COR-L47 (cell line): ENCODE measurements around the gene EGFL7.

Source experiments
- DNase-seq: peaks from one replicate; lab custom pipeline; 2025; lab: John Stamatoyannopoulos, UW

Gene EGFL7

DNA sequence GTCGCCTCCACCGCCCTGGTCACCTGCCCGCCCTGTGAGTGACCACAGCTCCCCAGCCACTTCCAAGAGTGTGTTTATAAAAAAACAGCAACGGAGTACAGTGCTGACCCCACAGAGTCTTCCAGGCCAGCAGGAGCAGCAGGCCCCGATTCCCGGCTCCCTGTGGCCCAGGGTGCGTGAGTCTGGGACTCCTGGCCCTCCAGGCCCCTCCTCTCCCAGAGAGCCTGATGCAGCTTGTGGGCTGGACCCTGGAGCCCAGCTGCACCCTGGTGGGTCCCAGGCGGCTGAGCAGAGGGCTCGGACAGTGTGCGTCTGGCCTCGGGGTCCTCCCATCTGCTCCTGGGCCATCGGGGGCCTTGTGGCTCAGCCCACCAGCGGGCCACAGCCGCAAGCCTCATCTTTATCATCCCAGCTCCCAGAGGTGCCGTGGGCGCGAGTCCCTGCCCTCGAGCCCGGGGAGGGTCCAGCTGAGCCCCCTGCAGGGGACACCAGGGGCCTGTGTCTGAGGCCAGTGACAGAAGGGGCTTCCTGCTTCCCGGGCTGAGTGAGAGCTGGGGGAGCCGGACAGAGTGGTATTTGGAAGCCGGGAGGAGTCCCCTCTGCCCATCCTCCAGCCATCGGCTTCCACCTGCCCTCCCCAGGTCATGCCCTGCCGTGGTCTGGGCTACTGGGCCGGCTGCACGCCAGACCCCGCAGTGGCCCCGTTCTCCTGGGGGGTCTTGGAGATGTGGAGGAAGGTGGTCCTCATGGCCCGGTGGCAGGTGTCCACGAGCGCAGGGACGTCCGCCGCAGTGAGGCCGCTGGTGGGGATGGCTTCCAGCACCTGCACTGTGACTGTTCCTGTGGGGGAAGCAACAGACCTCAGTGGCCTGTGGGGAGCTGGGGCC, 10.6 kb downstream of the EGFL7 start:
- DNase-seq = no peak

GRCh38 chr9:136673975-136674785, 11.5 kb downstream of the EGFL7 start:
- DNase-seq = no peak

DNA sequence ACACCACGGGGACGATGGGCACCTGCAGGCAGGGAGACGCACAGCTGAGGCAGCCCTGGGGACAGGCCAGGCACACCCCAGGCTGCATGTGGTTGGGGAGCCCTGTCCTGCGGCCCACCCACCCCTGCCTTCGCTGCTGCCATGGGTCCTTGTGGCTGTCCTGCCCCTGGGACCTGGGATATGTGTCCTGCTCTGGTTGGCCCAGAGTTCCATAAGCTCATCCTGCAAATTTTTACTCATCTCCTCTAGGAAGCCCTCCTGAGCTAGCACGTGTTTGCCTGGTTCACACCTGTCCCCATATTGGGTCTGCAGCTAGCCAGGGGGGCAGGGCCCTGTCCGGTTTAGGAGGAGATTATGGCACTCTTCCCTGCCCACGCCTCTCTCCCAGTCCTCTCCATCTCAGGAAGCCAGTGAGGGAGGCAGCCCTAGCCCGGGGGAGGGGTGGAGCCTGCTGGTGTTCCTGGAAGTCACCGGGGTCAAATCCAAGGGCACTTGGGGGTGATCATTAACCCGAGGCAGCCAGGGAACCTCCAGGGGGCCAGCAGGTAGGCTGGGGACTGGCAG, 12.2 kb downstream of the EGFL7 start:
- DNase-seq = no peak

DNA sequence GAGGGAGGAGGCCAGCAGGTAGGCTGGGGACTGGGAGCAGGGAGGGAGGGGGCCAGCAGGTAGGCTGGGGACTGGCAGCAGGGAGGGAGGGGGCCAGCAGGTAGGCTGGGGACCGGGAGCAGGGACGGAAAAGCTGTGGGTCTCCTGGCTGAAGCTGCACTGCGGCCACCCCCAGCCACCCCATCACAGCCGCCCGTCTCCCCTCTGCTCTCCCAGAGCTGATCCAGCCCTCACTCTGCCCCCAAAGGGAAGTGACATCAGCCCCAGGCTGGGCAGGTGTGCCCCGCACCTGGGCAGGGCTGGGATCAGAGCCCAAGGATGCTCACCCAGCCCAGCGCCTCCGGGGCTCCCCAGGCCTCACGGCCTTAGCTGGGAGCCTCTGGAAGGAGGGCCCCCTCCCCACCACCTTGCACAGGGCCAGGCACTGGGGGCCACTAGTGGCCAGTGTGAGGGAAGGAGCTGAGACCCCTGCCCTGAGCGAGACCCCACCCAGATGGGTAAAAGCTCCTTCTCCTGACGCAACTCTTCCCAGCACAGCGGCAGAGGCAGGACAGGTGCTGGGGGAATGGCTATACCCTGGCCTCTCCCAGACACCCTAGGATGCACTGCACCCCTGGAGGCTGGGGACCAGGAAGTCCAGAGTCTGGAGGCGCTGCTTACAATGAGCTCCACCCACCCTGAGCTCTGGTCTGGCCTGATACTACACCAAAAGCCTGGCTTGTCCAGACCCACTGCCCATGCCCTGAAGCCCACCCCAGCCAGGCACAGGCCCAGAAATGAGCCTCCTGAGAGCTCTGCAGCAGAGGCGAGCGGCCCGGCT, 13.0 kb downstream of the EGFL7 start:
- no peak for DNase-seq

DNA sequence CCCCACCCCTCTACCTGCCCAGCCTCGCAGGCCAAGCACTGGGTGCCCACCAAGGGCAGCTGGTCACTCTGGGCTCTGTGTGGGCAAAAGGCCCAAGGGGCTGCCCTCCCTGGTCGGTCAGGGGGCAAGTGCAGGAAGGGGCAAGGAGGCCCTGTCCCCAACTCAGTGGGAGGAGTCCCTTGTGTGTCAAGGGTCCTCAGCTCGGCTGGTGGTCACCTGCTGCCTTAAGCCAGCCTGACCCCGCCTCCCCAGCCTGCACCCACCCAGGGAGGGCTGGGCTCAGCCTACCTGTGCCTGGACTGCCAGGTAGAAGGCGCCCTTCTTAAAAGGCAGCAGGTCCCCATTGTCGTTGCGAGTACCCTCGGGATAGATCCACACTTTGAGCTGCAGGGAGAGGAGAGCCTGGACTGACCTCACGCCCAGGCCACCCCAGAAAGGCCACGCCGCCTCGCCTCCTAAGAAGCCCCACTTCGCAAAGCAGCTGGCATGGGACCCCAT, 13.6 kb downstream of the EGFL7 start:
- no peak for DNase-seq

DNA sequence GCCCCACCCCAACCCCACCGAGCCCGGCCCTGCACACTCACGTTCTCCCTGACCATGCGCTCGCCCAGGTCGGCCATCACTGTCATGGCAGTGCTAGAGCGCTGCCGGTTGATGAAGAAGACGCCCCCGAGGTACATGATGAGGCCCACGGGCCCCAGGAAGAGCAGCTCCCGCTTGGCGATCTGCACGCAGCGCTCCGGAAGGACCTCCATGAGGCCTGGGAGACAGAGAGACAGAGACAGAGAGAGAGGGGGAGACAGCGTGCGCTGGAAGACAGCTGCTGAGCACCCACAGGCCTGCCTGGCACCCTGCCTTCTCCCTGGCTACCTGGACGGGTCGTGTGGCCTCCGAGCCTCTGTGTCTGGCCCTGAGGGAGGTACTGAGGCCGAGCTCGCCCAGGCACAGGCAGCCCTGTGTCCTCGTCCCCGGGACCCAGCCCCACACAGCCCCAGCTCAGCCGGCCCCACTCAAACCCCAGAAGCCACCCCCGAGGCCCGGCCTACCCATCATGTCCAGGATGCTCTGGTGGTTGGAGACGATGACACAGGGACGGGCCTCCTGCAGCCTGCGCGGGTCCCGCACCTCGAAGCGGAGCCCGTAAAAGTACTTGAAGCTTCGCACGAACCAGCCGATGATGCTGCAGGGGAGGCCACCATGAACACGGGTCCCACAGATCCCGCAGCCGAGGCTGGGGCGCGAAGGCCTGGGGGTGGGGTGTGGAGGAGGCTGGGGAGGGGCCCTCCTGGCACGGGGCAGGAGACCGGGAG, 14.4 kb downstream of the EGFL7 start:
- no peak for DNase-seq

DNA sequence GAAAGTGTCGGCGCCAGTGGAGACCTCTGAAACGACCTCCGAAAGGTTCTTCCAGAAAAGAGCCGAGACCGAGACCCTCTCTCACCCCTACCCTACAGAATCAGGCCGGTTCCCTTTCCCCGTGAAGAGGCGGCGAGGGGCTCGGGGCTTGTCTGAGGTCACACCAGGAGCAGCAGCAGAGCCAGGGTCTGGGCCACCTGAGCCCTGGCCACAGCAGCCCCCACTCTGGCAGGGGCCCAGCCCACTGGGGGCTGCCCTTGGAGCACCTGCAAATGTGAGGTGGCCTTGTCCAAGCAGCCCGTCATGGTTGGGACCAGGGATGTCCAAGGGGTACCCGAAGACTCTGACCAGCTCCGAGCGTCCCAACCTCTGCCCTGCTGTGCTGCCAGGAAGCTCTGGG, 15.3 kb downstream of the EGFL7 start:
- DNase-seq = no peak

GRCh38 chr9:136678624-136679023, 15.9 kb downstream of the EGFL7 start:
- no peak for DNase-seq

DNA sequence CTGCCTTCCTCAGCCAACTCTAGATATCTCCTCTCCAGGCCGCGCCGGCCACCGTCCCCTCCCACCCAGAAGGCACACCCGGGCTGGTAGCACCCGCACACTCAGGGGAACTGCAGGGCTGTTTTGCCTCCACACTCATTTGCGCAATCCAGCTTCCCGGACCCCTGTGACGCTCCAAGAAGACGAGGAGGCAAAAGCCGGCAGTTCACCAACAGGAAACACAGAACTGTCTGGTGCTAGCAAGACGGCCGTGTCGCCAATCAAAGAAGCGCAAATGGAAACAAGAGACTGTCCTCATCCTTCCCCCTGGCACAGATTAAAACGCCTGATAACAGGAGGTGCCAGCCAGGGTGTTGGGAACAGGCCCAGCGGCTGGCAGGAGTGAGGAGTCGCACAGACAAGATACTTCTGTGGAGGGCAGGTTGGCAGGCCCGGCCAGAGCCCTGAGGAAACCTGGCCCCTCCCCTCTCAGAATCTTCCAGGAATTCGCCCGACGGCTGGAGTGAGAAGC, 16.8 kb downstream of the EGFL7 start:
- no peak for DNase-seq

GRCh38 chr9:136681029-136681428, 18.3 kb downstream of the EGFL7 start:
- DNase-seq = no peak

- no peak for DNase-seq
Observed at GRCh38 chr9:136681945-136682699, 19.4 kb downstream of the EGFL7 start.

DNA sequence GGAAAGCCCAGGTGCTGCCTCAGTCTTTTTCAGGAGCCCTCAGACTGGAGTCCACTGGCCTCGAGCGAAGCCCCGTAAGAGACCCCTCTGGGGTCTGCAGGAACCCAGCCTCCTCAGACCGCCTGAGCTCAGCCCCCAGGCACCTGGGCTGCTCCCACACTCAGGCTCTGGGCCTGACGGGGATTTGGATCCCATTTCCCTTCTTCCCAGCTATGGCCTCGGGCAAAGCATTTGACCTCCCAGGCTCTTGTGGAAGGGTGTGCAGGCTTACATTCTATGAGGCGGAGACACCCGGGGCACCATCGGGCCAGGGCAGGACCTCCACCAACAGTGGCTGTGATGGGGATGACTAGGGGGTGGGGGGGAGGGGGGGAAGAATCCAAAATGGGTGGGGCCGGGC, 20.0 kb downstream of the EGFL7 start:
- DNase-seq = no peak

- DNase-seq = no peak
Observed at GRCh38 chr9:136683173-136683745, 20.5 kb downstream of the EGFL7 start.

DNA sequence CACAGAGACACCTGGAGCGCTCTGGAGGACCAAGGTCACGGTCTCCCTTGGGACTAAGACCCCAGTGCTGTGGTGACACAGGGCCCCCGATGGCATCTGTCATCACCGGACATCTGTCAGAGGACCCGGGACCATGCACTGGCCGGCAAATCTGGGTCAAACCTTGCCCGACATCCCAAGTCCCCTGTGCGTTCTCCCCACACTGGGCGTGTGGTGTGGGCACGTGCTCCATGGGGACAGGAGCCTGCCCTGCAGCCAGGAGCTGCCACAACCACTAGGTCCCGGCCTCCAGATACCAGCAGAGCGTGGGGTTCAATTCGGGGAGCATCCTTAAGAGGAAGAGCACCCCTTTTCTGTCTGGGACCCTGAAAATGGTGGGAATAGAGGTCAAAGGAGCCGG, 21.0 kb downstream of the EGFL7 start:
- DNase-seq = no peak

DNA sequence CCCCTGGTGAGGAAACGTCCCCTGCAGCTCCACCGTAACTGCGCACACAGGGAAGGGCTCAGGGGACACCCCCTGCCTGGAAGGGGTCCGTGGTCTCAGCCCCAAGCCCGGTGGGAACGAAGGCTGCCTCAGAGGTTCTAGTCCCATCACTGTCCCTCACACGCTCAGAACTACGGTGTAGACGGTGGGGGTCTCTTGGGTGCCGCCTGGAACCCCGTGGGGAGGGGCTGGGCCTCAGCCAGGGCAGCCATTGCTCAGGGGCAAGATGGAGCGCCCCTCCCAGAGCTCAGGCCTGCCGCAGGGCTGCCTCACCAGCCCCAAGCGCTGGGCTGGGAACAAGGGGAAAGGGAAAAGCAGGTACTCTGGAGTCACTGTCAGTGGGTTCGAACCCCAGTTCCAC, 21.6 kb downstream of the EGFL7 start:
- DNase-seq = no peak

DNA sequence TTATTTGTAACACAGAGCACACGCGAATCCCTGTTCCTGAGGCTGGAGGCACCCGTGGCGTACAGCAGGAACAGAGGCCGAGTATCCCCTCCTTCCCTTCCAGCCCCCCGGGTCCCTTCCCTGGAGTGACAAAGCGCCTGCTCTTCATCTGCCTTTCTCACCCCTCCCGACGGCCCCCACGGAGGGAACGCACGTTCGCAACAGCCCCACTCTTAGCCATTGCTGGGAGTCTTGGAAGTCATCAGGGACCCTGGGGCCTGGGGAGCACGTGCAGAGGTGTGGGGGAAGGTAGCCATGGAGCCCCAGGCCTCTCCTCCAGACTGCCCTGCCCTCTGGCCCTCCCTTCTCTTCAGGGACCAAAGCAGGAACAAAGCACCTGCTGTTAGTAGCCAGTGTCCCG, 22.1 kb downstream of the EGFL7 start:
- no peak for DNase-seq

DNA sequence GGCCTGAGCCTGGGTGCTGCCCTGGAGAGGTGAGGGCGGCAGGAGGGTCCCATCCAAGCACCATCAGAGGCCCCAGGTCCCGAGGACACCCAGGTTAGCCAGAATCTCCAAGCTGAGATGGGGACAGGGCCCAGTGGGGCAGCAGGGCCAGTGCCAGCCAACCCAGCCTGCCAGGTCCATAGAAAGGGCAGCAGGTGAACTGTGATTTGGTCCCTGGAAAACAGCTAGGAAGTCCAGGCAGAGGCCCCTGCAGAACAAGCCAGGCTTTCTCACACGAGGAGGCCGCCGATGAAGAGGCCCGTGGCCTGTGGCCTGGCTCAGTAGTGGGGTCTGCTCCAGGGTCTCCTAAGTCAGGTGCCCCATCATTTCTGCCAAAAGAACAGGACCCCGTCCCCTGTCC, 22.5 kb downstream of the EGFL7 start:
- no peak for DNase-seq

- DNase-seq = no peak
Observed at GRCh38 chr9:136685790-136686533, 23.2 kb downstream of the EGFL7 start.

DNA sequence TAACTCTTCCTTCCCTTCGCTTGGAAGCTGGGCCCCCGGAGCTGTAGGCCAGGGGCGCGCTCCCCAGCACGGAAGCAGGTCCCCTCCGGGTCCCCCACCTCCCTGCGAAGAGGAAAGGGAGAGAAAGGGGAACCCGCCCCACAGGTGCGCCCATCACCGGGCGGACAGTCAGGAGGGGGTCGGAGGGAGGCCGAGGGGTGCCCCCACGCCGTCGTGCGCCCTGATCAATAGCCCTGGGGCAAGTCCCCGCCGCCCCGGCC, 23.7 kb downstream of the EGFL7 start:
- DNase-seq = no peak
